Skin of body (tissue), 2 donors: ENCODE data around the gene CTNNBL1. TPM values are rescaled to one million over a fixed set of nuclear protein-coding genes. Genes with fewer than 3 reads are reported as not detected.
"Not testable (repeated sequence)": the region's sequence is repeated elsewhere in the genome, so short reads cannot be mapped to it uniquely, and the experiment has no call there.

Experiments
- DNase-seq: peaks from one replicate; lab custom pipeline; 2025; lab: John Stamatoyannopoulos, UW
- total RNA-seq: library from RNA; depleted of rRNA; stranded (reverse); fragments of >200 nt; gene quantifications from one replicate; pipeline ENCODE4 v1.2.3, GENCODE V29; 2014

Gene CTNNBL1
- 25.7 TPM for total RNA-seq

GRCh38 chr20:37693635-37694626, at the start of gene CTNNBL1:
Gene CTNNBL1, plus strand, starts transcription at chr20:37694030. Its CDS starts 93 bp downstream, at chr20:37694123.
- peak; percentile 94 for DNase-seq

GRCh38 chr20:37644605-37645004, 49.2 kb upstream of the CTNNBL1 start:
- DNase-seq = no peak

GRCh38 chr20:37647946-37648345, 45.9 kb upstream of the CTNNBL1 start:
- no peak for DNase-seq

- DNase-seq = no peak
Observed at GRCh38 chr20:37649017-37649416, 44.8 kb upstream of the CTNNBL1 start.

- no peak for DNase-seq
Observed at GRCh38 chr20:37649676-37650370, 44.0 kb upstream of the CTNNBL1 start.

- no peak for DNase-seq
Observed at GRCh38 chr20:37650661-37651060, 43.2 kb upstream of the CTNNBL1 start.

GRCh38 chr20:37651932-37652331, 41.9 kb upstream of the CTNNBL1 start:
- DNase-seq = no peak

GRCh38 chr20:37656945-37657344, 36.9 kb upstream of the CTNNBL1 start:
- DNase-seq = no peak

GRCh38 chr20:37657924-37658804, 35.7 kb upstream of the CTNNBL1 start:
- no peak for DNase-seq

GRCh38 chr20:37661519-37661918, 32.3 kb upstream of the CTNNBL1 start:
- no peak for DNase-seq

GRCh38 chr20:37662308-37662707, 31.5 kb upstream of the CTNNBL1 start:
- DNase-seq = no peak

GRCh38 chr20:37664595-37664994, 29.2 kb upstream of the CTNNBL1 start:
- not testable (repeated sequence) for DNase-seq

- DNase-seq = no peak
Observed at GRCh38 chr20:37668166-37668565, 25.7 kb upstream of the CTNNBL1 start.

- DNase-seq = no peak
Observed at GRCh38 chr20:37669062-37669772, 24.6 kb upstream of the CTNNBL1 start.

GRCh38 chr20:37669773-37670236, 24.0 kb upstream of the CTNNBL1 start:
- no peak for DNase-seq

- DNase-seq = no peak
Observed at GRCh38 chr20:37670351-37670791, 23.5 kb upstream of the CTNNBL1 start.

GRCh38 chr20:37672143-37672542, 21.7 kb upstream of the CTNNBL1 start:
- DNase-seq = no peak

GRCh38 chr20:37673444-37673843, 20.4 kb upstream of the CTNNBL1 start:
- DNase-seq = no peak

- DNase-seq = no peak
Observed at GRCh38 chr20:37676440-37676839, 17.4 kb upstream of the CTNNBL1 start.
